Suprapubic skin (tissue), 4 donors: ENCODE measurements around the gene POLR3C.

Experiments
- CTCF ChIP-seq, 2 donors: fragments of 200-600 bp in 1 of 2; fragments of 450-650 bp in 1 of 2; sonication (generic) in 1 of 2; IDR thresholded peaks; one replicate each; pipeline ENCODE4 v1.5.1; 2016 to 2019; ENCODE audit warnings: antibody characterized with exemption in 2 of 2, mild to moderate bottlenecking in 1 of 2, moderate library complexity in 1 of 2
- EP300 ChIP-seq: sonication (generic); formaldehyde crosslinking; IDR thresholded peaks from one replicate; pipeline ENCODE4 v1.6.1; 2017; ENCODE audit warnings: antibody characterized with exemption
- POLR2A ChIP-seq, 2 donors: fragments of 450-650 bp; IDR thresholded peaks; one replicate each; pipeline ENCODE4 v1.6.1; 2017; ENCODE audit warnings: antibody characterized with exemption in 2 of 2, mild to moderate bottlenecking in 2 of 2, moderate library complexity in 2 of 2
- POLR2AphosphoS5 ChIP-seq, 3 donors: sonication (generic); formaldehyde crosslinking; IDR thresholded peaks; one replicate each; pipeline ENCODE4 v1.6.1; 2017; ENCODE audit warnings: antibody characterized with exemption in 3 of 3

- no peak for TF ChIP-seq CTCF (IDR thresholded peaks at IDR 0.05)
- TF ChIP-seq POLR2A (IDR thresholded peaks at IDR 0.05), result no peak
- no peak for TF ChIP-seq POLR2AphosphoS5 (IDR thresholded peaks at IDR 0.05)
- no peak for TF ChIP-seq EP300
These were observed 17.2 kb upstream of the POLR3C start for GRCh38 chr1:145806844-145807243.
